PC-9 (cell line): ENCODE results near the gene AEN.

Experiments used
- EZH2 ChIP-seq: fragments of 200-600 bp; sonication (generic); IDR thresholded peaks from 2 replicates; pipeline ENCODE4 v1.8.0; 2017; ENCODE audit warnings: antibody characterized with exemption, low read depth
- TF ChIP-seq, protein P1 (sequence below): fragments of 200-600 bp; sonication (generic); conservative IDR thresholded peaks from 2 replicates; pipeline ENCODE4 v1.6.1; 2017; ENCODE audit warnings: mixed run types, antibody characterized with exemption, mild to moderate bottlenecking, moderate library complexity

DNA sequence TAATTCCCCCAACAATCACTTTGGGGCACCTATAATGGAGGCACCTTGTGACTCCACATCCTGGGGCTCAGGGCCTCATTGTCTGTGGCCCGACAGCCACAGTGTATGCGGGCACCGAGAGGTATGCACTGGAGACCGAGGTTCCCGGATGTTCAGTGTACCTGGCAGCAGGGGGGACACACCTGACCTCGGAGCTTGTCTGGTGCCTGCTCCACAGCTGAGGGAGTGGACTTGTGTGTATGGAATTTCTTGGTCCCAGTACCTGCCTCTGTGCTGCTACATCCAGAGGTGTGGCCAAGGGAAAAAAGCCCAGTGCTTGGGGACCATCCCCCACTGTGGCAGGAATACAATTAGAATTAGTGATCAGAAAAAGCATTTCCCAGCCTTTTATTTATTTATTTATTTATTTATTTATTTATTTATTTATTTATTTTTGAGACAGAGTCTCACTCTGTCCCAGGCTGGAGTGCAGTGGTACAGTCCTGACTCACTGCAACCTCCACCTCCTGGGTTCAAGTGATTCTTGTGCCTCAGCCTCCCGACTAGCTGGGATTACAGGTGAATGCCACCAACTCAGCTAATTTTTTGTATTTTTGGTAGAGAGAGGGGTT, 8.8 kb upstream of the AEN start:
- TF ChIP-seq, protein P1, sequence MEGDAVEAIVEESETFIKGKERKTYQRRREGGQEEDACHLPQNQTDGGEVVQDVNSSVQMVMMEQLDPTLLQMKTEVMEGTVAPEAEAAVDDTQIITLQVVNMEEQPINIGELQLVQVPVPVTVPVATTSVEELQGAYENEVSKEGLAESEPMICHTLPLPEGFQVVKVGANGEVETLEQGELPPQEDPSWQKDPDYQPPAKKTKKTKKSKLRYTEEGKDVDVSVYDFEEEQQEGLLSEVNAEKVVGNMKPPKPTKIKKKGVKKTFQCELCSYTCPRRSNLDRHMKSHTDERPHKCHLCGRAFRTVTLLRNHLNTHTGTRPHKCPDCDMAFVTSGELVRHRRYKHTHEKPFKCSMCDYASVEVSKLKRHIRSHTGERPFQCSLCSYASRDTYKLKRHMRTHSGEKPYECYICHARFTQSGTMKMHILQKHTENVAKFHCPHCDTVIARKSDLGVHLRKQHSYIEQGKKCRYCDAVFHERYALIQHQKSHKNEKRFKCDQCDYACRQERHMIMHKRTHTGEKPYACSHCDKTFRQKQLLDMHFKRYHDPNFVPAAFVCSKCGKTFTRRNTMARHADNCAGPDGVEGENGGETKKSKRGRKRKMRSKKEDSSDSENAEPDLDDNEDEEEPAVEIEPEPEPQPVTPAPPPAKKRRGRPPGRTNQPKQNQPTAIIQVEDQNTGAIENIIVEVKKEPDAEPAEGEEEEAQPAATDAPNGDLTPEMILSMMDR: no peak
- no peak for TF ChIP-seq EZH2
